ENCODE results near the gene LARP1B. TPM values are rescaled to one million over a fixed set of nuclear protein-coding genes. Genes with fewer than 3 reads are reported as not detected.
A peak's percentile ranks its signal among the peaks of the same experiment; 100 is the strongest.

LARP1B gene
- total and polyA plus RNA-seq, 9 of the 15 experiments (the other 6 are each of a cell fraction or from before 2014, with no cell fraction given) = 19.2 to 59.7 (median 37.9) TPM

DNA sequence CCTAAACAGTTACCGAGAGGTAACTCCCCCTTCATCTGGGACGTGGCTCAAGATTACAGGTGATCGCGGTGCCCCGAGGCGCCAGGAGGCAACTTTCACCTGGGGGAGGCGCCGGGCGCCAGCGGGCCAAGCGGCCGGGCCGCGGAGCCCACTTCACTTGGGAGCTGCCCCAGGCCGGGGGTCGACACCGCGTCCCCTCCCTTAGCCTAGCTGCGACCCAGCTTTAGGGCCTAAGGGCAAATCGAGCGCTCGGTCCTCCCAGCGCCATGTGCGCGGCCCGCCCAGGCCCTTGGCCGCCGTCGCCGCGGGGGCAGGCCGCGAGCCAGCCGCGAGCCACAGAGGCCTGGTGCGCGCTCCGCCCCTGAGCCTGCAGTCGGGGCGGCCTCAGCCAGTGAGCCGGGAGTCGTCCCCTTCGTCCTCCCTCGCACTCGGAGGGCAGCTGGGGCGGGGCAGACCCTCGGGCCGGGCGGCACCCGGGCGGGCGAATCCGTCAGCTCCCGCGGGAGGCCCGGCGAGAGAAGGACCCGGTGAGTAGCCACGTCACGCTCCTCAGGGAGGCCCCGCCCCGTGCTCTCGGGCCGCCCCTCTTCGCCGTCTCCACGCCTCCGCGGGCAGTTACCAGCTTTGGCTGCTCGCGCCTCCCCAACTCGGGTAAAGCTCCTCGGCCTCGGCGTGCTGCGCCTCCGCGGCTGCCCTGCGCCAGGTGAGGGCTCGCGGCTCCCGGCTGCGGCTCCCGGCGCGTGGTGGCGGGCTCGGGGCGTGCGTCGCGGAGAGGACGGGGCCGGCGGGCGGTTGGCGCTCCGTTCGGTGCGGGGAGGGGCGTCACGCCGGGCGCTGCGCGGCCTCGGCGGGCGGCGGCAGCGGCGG lies at the start of gene LARP1B (continued):
- peak; percentile 90 for TF ChIP-seq MGA (IDR thresholded peaks at IDR 0.05)
- no peak for TF ChIP-seq CC2D1A (IDR thresholded peaks at IDR 0.05)
- TF ChIP-seq, protein P1, sequence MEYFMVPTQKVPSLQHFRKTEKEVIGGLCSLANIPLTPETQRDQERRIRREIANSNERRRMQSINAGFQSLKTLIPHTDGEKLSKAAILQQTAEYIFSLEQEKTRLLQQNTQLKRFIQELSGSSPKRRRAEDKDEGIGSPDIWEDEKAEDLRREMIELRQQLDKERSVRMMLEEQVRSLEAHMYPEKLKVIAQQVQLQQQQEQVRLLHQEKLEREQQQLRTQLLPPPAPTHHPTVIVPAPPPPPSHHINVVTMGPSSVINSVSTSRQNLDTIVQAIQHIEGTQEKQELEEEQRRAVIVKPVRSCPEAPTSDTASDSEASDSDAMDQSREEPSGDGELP (CRISPR knock-in tag; IDR thresholded peaks at IDR 0.05; ENCODE audit: borderline replicate concordance) = peak; percentile 90
- TF ChIP-seq ARID2 (IDR thresholded peaks at IDR 0.05) = 0 out of 2 replicates have a peak, but pooled peaks have one; percentile 15
- TF ChIP-seq ZNF174 (CRISPR knock-in tag; IDR thresholded peaks at IDR 0.05) = no peak
- no peak for TF ChIP-seq ZNF165 (CRISPR knock-in tag; IDR thresholded peaks at IDR 0.05; ENCODE audit: borderline replicate concordance)
- peak; percentile 70 for TF ChIP-seq RB1 (IDR thresholded peaks at IDR 0.05; ENCODE audit: low read depth)
- TF ChIP-seq ZNF668 (CRISPR knock-in tag; IDR thresholded peaks at IDR 0.05) = 0 out of 2 replicates have a peak, but pooled peaks have one; percentile 56
- TF ChIP-seq ZNF263 (CRISPR knock-in tag; IDR thresholded peaks at IDR 0.05; ENCODE audit: borderline replicate concordance) = peak; percentile 99
- peak; percentile 33 for TF ChIP-seq U2AF1 (optimal IDR thresholded peaks at IDR 0.05; ENCODE audit: low read depth, low read length)
- peak; percentile 90 for TF ChIP-seq BRD4 (IDR thresholded peaks at IDR 0.05)
- no peak for TF ChIP-seq ELF2 (CRISPR knock-in tag; IDR thresholded peaks at IDR 0.05)
- TF ChIP-seq TOE1 (IDR thresholded peaks at IDR 0.05; ENCODE audit: borderline replicate concordance) = no peak
- TF ChIP-seq TOE1 (CRISPR knock-in tag; IDR thresholded peaks at IDR 0.05; ENCODE audit: borderline replicate concordance, low read depth) = peak; percentile 72; the same call in 1 of the 2 replicates
- no peak for TF ChIP-seq ZSCAN32 (CRISPR knock-in tag; IDR thresholded peaks at IDR 0.05)
- 0 out of 2 replicates have a peak, but pooled peaks have one; percentile 56 for TF ChIP-seq NR1H2 (CRISPR knock-in tag; IDR thresholded peaks at IDR 0.05)
- TF ChIP-seq PHF20 (IDR thresholded peaks at IDR 0.05; ENCODE audit: partially characterized antibody) = peak; percentile 69
